Hepatocyte (in vitro differentiated cells): Measurements from ENCODE around the gene KLRC1. TPM values are rescaled to one million over a fixed set of nuclear protein-coding genes. Genes with fewer than 3 reads are reported as not detected.
"Not testable (repeated sequence)": the region's sequence is repeated elsewhere in the genome, so short reads cannot be mapped to it uniquely, and the experiment has no call there.

Experiments used
- DNase-seq: peaks from one replicate; pipeline ENCODE4 v3.0.0-alpha.2; 2016; ENCODE audit warnings: low spot score
- H2AFZ ChIP-seq: fragments of 200-600 bp; sonication (generic); 2 replicates; pipeline ENCODE4 v1.6.0; 2016; ENCODE audit warnings: antibody characterized with exemption, mild to moderate bottlenecking
- H3K27ac ChIP-seq: fragments of 200-600 bp; sonication (generic); 2 replicates; pipeline ENCODE4 v1.5.1; 2016; ENCODE audit warnings: mild to moderate bottlenecking
- H3K27me3 ChIP-seq: fragments of 200-600 bp; sonication (generic); 2 replicates; pipeline ENCODE4 v1.6.1; 2016
- H3K36me3 ChIP-seq: fragments of 200-600 bp; sonication (generic); replicated peaks from 2 replicates; pipeline ENCODE4 v1.5.1; 2016; ENCODE audit warnings: low read depth; ENCODE audit not compliant: insufficient read depth
- H3K4me1 ChIP-seq: fragments of 200-600 bp; sonication (generic); 2 replicates; pipeline ENCODE4 v1.5.1; 2016; ENCODE audit warnings: mild to moderate bottlenecking, moderate library complexity; ENCODE audit not compliant: insufficient read depth
- H3K4me2 ChIP-seq: fragments of 200-600 bp; sonication (generic); 2 replicates; pipeline ENCODE4 v1.6.0; 2016
- H3K4me3 ChIP-seq: fragments of 200-600 bp; sonication (generic); 2 replicates; pipeline ENCODE4 v1.5.1; 2016; ENCODE audit warnings: mild to moderate bottlenecking
- H3K79me2 ChIP-seq: fragments of 200-600 bp; sonication (generic); 2 replicates; pipeline ENCODE4 v1.6.0; 2017; ENCODE audit warnings: mild to moderate bottlenecking
- H3K9me2 ChIP-seq: fragments of 200-600 bp; sonication (generic); replicated peaks from 2 replicates; pipeline ENCODE4 v1.6.0; 2017; ENCODE audit warnings: mild to moderate bottlenecking; ENCODE audit not compliant: insufficient read depth
- H3K9me3 ChIP-seq: fragments of 200-600 bp; sonication (generic); 2 replicates; pipeline ENCODE4 v1.5.1; 2016; ENCODE audit warnings: low read depth, mild to moderate bottlenecking
- H4K20me1 ChIP-seq: fragments of 200-600 bp; sonication (generic); 2 replicates; pipeline ENCODE4 v1.6.0; 2016; ENCODE audit warnings: mild to moderate bottlenecking; ENCODE audit not compliant: insufficient read depth, poor library complexity, severe bottlenecking
- EZH2 ChIP-seq: fragments of 200-600 bp; sonication (generic); IDR thresholded peaks from 2 replicates; pipeline ENCODE4 v1.6.1; 2016; ENCODE audit warnings: antibody characterized with exemption, mild to moderate bottlenecking, borderline replicate concordance
- EZH2phosphoT487 ChIP-seq: fragments of 200-600 bp; sonication (generic); IDR thresholded peaks from one replicate; pipeline ENCODE4 v1.6.1; 2018; ENCODE audit warnings: antibody characterized with exemption, mild to moderate bottlenecking, low read depth, moderate library complexity; ENCODE audit not compliant: unreplicated experiment, severe bottlenecking
- WGBS: methylation state at CpG from one replicate; pipeline ENCODE4 v1.1.6; 2016; ENCODE audit warnings: low lambda C conversion rate; ENCODE audit errors: missing lambda C conversion rate; 5-methylcytosine and 5-hydroxymethylcytosine counted together
- polyA plus RNA-seq: library from polyadenylated mRNA; unstranded; fragments of >200 nt; fragmentation: Nextera tagmentation; extraction: Ambion mirVana; gene quantifications from 2 replicates; pipeline ENCODE4 v1.2.1, GENCODE V29; 2016
- total RNA-seq: library from RNA; depleted of rRNA; stranded (reverse); fragments of >200 nt; gene quantifications from 2 replicates; pipeline ENCODE4 v1.2.3, GENCODE V29; 2014
- TF ChIP-seq, protein P1 (sequence below): fragments of 200-600 bp; sonication (generic); IDR thresholded peaks from 2 replicates; pipeline ENCODE4 v1.5.1; 2016; ENCODE audit warnings: antibody characterized with exemption, mild to moderate bottlenecking; ENCODE audit not compliant: poor library complexity

KLRC1 gene
- total and polyA plus RNA-seq, 2 experiments from 2014 or later, result not detected

- H3K9me2 ChIP-seq, H3K27ac ChIP-seq, H3K9me3 ChIP-seq, H3K4me1 ChIP-seq, H4K20me1 ChIP-seq, H2AFZ ChIP-seq, H3K36me3 ChIP-seq, H3K4me2 ChIP-seq, DNase-seq, H3K4me3 ChIP-seq, H3K27me3 ChIP-seq, H3K79me2 ChIP-seq: not testable (repeated sequence)
- WGBS, result 89% methylated on average over 4 of the region's 4 CpGs
Observed at GRCh38 chr12:10430623-10431022, 22.6 kb downstream of the KLRC1 start.

GRCh38 chr12:10425938-10426337 is 27.2 kb downstream of the KLRC1 start:
- not testable (repeated sequence) for H3K27ac ChIP-seq, H3K79me2 ChIP-seq, H4K20me1 ChIP-seq, H3K4me1 ChIP-seq, H2AFZ ChIP-seq, H3K9me3 ChIP-seq, H3K36me3 ChIP-seq, DNase-seq, H3K27me3 ChIP-seq, H3K4me2 ChIP-seq, H3K4me3 ChIP-seq, H3K9me2 ChIP-seq
- 94% methylated on average over 7 of the region's 8 CpGs for WGBS

GRCh38 chr12:10424260-10424899 is 28.8 kb downstream of the KLRC1 start:
- not testable (repeated sequence) for H3K9me3 ChIP-seq, H3K27me3 ChIP-seq, H3K79me2 ChIP-seq

DNA sequence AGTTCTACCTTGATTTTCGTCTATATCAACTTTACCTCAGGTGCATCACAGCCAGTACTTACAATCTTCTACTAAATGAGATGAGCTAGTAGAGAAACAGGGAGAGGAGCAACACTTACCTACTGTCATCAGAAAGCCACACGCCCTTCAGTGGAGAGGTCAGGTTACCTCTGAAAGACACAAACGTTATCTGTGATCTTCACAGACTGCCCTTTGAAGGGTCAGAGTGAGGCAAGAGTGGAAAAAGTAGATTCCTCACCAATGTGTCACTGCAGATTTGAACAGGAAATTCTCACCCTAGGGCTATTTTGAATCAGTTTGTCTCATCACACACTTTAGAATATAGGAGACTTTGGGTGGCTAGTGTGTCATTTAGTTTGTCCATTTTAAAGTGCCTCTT is 31.0 kb downstream of the KLRC1 start:
- H3K4me2 ChIP-seq, DNase-seq, H2AFZ ChIP-seq, H3K4me1 ChIP-seq, H4K20me1 ChIP-seq, H3K9me2 ChIP-seq, H3K27me3 ChIP-seq, H3K36me3 ChIP-seq, H3K9me3 ChIP-seq, H3K79me2 ChIP-seq, H3K27ac ChIP-seq, H3K4me3 ChIP-seq: not testable (repeated sequence)
- 13% methylated on average over 2 of the region's 3 CpGs for WGBS

More at GRCh38 chr12:10424260-10424899, 28.8 kb downstream of the KLRC1 start:
- not testable (repeated sequence) for H3K4me3 ChIP-seq, H3K27ac ChIP-seq, H4K20me1 ChIP-seq, H3K4me1 ChIP-seq, H3K36me3 ChIP-seq, H3K9me2 ChIP-seq, H3K4me2 ChIP-seq, DNase-seq, H2AFZ ChIP-seq
- WGBS, result 42% methylated on average over 1 of the region's 1 CpG

DNA sequence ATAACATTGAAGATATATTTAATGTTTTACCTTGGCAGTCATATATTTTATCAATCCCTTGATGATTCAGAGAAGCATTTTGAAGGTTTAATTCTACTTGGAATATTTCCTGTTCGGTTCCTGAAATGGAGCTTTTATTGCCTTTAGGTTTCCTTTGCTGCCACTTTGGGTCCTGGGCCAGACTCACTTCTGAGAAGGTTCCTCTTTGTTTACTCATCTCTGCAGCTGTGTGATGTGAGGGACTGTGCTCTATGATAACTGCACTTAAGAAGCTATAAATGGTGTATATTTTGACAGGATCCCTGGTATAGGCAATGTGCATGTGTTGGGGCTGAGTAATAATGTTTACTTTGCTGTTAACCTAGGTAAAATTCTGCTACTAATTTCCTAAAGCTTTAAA is 32.8 kb downstream of the KLRC1 start, which contains the start of gene KLRC3:
KLRC3 (minus strand) TSS at position 262 of the 400 bp plus-strand sequence; CDS start at position 217, 45 bp downstream.
- not testable (repeated sequence) for H3K27ac ChIP-seq, H3K27me3 ChIP-seq, H3K9me2 ChIP-seq, H3K4me1 ChIP-seq, H3K79me2 ChIP-seq, H3K36me3 ChIP-seq, H4K20me1 ChIP-seq, H3K4me2 ChIP-seq, H3K9me3 ChIP-seq, H3K4me3 ChIP-seq, DNase-seq, H2AFZ ChIP-seq
- WGBS, result 57% methylated on average over 1 of the region's 1 CpG

DNA sequence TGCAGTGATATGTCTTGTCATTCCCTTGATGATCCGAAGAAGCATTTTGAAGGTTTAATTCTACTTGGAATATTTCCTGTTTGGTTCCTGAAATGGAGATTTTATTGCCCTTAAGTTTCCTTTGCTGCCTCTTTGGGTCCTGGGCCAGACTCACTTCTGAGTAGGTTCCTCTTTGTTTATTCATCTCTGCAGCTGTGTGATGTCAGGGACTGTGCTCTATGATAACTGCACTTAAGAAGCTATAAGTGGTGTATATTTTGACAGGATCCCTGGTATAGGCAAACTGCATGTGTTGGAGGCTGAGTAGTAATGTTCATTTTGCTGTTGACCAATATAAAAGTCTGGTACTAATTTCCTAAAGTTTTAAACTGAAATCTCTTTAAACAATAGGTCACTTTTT is 43.8 kb downstream of the KLRC1 start, which contains the start of gene KLRC4:
KLRC4 (minus strand) TSS at position 366 of the 400 bp plus-strand sequence; CDS start at position 184, 182 bp downstream.
- Histone ChIP-seq H3K9me2 (no peaks in the 10 kb centered on the region), H3K27me3 (no peaks in the 10 kb centered on the region), H3K4me3 (no peak within 1 kb of the TSS), H3K79me2 (no peaks in the 10 kb centered on the region), H3K27ac (no peak within 1 kb of the TSS), H3K9me3 (no peaks in the 10 kb centered on the region), H2AFZ (no peak within 1 kb of the TSS), H3K4me1 (no peaks in the 10 kb centered on the region), H4K20me1 (no peaks in the 10 kb centered on the region), H3K36me3 (no peaks in the 10 kb centered on the region), H3K4me2 (no peak within 1 kb of the TSS)
- WGBS, result 0% methylated on average over 1 of the region's 1 CpG
- TF ChIP-seq EZH2phosphoT487 (no peak), EZH2 (no peak)
- TF ChIP-seq, protein P1, sequence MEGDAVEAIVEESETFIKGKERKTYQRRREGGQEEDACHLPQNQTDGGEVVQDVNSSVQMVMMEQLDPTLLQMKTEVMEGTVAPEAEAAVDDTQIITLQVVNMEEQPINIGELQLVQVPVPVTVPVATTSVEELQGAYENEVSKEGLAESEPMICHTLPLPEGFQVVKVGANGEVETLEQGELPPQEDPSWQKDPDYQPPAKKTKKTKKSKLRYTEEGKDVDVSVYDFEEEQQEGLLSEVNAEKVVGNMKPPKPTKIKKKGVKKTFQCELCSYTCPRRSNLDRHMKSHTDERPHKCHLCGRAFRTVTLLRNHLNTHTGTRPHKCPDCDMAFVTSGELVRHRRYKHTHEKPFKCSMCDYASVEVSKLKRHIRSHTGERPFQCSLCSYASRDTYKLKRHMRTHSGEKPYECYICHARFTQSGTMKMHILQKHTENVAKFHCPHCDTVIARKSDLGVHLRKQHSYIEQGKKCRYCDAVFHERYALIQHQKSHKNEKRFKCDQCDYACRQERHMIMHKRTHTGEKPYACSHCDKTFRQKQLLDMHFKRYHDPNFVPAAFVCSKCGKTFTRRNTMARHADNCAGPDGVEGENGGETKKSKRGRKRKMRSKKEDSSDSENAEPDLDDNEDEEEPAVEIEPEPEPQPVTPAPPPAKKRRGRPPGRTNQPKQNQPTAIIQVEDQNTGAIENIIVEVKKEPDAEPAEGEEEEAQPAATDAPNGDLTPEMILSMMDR, result no peak
- DNase-seq, result no peak
